DMS53 treated with DMSO at 0.1 percent for 48 hours (cell line): Measurements from ENCODE around the gene AGK.
A peak's percentile ranks its signal among the peaks of the same experiment; 100 is the strongest.

Source experiments
- DNase-seq: peaks from one replicate; lab custom pipeline; 2025; ENCODE audit not compliant: unreplicated experiment; lab: John Stamatoyannopoulos, UW

Gene AGK

DNA sequence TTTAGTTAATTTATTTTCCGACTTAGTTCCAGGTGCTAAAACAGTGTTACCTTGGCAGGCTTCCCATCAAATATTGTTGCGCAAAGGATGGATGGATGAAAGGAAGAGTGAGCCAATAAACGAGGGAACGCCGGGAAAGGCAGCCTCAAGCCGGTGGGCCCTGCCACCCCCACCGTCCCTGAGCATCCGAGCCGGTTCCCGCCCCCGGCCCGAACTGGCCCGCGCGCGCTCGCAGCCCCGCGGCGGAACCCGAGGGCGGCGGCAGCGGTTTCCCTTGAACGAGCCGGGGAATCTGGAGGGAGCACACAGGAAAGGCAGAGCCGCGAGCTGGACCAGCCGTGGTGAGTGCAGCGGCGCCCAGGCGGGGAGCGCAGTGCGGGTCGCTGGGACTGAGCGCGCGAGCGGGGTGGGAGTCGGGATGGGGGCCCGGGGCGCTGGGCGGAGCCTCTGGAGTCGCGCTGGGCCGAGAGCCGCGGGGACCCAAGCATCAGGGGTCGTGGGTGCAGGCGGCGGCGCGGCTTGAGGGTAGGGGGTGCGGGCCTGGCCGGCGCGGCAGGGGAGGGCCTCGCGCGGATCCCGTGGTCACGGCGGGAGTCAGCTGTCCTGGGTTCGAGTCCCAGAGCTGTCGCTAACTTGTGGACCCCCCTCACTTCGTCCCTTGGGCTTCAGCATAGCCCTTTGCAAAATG, at the start of gene AGK:
Gene AGK (plus strand): TSS at position 317 of the 688 bp plus-strand sequence. CDS start 4,057 bp downstream, outside the sequence.
- peak; percentile 62 for DNase-seq

DNA sequence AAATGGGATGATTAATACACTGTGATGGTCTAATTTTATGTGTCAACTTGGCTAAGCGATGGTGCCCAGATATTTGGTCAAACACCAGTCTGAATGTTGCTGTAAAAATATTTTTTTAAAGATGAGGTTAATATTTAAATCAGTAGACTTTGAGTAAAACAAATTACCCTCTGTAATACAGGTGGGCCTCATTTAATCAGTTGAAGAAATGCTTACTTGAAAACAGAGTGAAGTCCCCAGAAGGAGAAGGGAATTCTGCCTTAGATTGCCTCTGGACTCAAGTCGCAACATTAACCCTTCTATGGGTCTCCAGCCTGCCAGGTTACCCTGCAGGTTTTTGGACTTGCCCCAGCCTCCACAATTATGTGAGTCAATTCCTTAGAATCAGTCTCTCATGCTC, 49.8 kb upstream of the AGK start:
- DNase-seq, result no peak

DNA sequence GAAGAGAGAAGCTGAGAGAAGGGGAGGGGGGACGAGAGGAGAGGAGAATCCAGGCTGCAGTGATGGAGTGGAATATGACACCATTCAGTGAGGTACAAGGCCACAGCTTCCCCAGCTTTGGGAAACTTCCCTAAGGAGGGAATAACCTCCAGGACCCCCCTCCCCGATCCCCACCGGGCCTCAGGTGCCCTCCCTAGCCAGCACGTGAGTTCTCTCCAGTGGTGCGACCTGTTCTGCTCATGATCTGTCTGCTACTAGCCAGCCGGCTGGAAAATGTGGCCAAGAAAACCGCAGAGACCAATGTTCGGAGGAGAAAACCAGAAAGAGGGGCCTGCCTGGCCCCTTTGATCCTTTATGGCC, 39.9 kb upstream of the AGK start:
- DNase-seq, result no peak

GRCh38 chr7:141511676-141512396, 39.4 kb upstream of the AGK start:
- DNase-seq, result peak; percentile 12

DNA sequence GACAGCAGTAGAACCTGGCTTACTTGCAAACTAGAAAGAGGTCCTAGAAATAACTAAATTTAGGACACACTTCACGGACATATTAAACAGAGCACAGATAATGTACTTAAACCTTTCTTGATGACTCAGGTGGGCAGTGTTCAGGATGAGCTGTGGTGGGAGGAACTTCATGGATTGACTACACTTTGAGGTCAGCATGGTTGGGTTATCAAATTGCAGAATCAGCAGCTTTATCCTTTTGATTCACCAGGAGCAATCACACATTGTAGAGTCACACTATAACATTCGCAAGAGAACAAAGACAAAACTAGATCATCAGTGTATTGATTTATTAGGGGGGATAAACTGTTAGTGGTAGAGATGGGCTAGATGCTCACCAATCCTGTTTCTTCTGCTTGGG, 38.6 kb upstream of the AGK start:
- no peak for DNase-seq

GRCh38 chr7:141513720-141514119, 37.5 kb upstream of the AGK start:
- no peak for DNase-seq

GRCh38 chr7:141515941-141516340, 35.3 kb upstream of the AGK start:
- DNase-seq, result no peak

- DNase-seq, result no peak
Measured at GRCh38 chr7:141519623-141520022, 31.6 kb upstream of the AGK start.

DNA sequence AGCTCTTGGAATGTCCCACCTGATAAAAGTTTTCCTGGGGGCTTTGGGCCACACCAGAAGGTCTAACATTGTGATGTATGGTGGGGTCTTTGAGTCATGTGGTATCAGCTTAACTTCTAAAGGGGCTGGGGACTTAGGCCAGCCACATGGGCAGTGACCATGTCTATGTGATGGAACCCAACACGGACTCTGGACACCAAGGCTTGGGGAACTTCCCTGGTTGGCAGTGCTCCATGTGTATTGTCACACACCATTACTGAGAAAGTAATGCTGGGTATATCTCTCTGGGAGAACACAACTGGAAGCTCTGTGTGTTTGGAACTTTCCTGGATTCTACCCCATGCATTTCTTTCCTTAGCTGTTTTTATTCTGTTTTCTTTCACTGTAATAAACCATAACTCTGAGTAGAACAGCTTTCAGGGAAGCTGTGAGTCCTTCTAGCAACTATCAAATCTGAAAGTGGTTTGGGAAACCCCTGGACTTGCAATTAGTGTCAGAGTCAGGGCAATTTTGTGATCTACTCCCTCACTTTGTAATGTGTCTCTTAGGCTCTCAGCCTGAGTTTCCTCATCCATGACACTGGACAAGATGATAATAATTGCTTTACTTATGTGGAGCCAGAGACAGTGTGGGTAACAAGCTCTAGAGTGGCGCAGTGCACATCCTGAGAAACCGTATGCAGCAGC, 28.4 kb upstream of the AGK start:
- DNase-seq, result no peak

- DNase-seq, result no peak
Measured at GRCh38 chr7:141525973-141526514, 25.2 kb upstream of the AGK start.

GRCh38 chr7:141527076-141527475, 24.1 kb upstream of the AGK start:
- DNase-seq, result no peak

- no peak for DNase-seq
Measured at GRCh38 chr7:141528399-141528798, 22.8 kb upstream of the AGK start.

DNA sequence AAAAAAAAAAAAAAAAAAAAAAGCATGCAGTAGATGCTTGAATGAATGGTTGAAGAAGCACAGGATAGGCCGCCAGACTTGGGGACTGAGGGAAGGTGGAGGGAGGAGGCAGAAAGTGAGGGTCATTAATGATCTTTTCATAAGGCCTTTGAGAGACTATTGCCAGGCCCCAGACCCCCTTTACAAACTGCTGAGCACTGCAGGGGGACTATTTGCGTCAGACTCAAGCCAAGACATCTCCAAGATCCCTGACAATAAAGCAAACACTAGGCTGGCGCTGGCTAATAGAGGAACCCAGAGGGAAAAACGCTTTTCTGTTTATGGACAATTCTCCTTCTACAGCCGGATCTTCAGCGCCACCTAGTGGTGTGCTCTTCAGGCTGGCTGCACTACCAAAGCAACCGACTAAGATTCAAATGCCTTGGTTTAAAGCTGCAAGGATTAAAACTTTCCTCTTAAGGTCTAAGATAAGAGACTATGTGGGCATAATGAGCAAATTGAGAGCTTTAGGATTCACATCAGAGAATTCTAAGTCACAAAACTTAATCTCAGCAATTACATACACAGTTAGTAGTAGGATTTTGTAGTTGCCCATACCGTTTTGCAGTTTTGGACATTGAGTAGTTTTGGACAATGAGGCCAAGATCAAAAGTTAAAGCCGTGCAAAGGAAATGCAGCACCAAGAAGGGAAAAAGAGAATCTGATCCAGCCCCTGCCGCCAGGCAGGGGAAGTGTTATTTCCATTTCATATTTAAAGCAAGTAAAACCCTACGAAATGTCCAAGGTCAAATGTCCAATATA, 17.9 kb upstream of the AGK start:
- peak; percentile 86 for DNase-seq

DNA sequence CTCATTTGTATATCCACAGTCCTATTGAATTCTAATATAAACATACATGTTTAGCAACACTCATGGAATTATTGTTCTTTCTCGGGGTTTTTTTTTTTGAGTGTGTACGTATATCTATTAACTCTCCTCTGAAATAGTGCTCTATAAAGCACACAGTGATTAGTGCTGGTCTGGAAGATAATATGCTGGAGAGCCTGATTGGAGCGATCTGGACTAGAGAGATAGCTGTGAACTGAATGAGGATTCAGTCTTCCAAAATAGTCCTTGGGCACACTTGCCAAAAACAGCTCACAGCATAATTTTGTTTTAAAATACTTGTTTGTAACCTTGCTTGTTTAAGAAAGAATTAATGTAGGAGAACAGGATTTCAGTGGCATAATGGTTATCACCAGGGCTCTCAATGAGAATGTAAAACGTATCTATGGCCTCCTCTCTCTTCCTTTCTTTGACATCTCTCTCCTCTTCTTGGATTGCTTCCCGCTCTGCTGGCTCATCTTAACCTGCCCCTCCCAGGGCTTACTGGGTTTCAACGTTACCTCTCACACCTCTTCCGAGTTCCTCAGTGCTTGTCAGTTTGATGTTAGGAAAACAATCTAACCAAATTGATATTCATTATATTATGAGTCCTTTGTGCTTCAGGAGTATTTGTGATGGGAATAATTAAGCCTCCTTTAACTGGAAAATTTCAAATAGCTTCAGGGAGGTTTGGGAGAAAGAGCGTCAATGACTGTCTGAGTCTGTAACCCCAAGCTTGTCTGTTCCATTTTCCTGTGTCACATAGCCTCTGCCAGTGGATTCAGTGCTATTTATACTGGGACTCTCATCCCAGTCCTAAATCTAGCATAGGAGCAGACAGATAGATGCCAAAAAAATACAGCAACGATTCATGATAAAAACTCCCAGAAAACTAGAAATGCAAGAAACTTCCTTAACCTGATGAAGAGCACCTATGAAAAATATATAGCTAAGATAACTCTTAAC, 16.2 kb upstream of the AGK start:
- DNase-seq, result no peak

DNA sequence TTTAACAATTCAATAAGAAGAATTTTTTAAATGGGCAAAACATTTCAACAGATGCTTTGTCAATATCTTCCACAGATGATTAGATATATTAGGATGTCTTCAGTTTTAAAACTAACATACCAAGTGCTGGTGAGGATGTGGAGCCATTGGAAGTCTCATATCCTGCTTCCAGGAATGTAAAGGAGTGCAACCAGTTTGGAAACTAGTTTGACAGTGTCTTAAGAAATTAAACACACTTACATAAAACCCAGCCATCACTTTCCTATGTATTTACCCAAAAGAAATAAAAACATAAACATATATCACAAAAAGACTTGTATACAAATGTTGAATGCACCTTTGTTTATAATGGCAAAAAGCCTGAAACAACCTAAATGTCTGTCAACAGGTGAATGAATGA, 13.3 kb upstream of the AGK start:
- DNase-seq, result no peak

DNA sequence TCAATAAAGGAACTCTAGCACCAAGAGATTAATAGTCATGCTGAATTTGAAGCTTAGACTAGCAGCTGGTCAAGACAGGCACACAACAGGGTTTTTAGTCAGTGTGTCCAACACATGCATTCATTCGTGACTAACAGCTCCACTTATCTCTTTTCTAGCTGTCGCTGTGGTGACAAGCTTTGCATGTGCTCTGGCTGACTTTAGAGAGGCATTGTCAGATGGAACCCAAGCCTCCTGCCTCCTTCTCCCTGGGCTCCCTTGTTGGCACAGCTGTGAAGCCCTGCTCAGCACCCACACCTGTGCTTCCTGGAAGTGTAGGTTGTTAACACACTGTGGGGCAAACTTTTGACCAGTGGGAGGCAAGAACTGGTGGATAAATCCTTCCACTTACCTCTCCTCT, 9.8 kb upstream of the AGK start:
- peak; percentile 60 for DNase-seq

- no peak for DNase-seq
Measured at GRCh38 chr7:141544831-141545230, 6.4 kb upstream of the AGK start.

DNA sequence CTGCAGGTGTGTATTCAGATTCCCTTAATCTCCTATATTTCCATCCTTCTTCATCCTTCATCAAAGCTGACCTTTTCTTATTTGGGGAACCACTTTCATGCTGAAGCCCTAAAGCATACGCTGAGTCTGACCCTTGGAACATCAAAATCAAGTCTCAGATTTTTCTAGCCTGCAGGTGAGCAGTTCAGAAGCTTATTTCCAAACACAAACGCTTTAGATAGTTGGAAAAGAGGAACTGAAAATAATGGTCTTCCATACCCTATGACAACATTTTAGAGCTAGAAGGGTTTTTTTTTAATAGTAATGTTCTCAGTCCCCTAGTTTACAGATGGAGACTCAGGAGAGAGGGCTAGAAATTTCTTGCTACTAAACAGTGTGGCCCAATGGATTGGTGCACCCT, 1.6 kb upstream of the AGK start:
- DNase-seq, result no peak

GRCh38 chr7:141550386-141551093, 670 bp upstream of the AGK start:
- DNase-seq, result no peak
